H1 (cell line): ENCODE data around the gene MUS81. TPM values are rescaled to one million over a fixed set of nuclear protein-coding genes. Genes with fewer than 3 reads are reported as not detected.
A peak's percentile ranks its signal among the peaks of the same experiment; 100 is the strongest.

ENCODE experiments used
- CTCF ChIA-PET: fragments of 300-600 bp; sonication (Branson Sonifier 250); formaldehyde crosslinking; loops from one replicate; lab custom pipeline; 2021; ENCODE audit not compliant: partially characterized antibody; lab: Charles Lee
- POLR2A ChIA-PET: fragments of 300-600 bp; sonication (Branson Sonifier 250); formaldehyde crosslinking; loops from one replicate; lab custom pipeline; 2021; ENCODE audit warnings: inconsistent platforms; ENCODE audit not compliant: partially characterized antibody; lab: Charles Lee
- DNase-seq, 2 experiments: peaks; one replicate each; pipeline versions ENCODE4 v3.0.0 to v3.0.0-alpha.2; 2010 to 2022; ENCODE audit warnings: low spot score in 2 of 2, low read depth in 1 of 2, mixed read lengths in 1 of 2
- FAIRE-seq: peaks from 2 replicates; lab custom pipeline; 2011; peaks lifted over from hg19 to GRCh38; lab: Jason Lieb, UNC
- H2AFZ ChIP-seq: 2 replicates; pipeline ENCODE4 v1.8.1; 2012; ENCODE audit warnings: low read length, inconsistent platforms
- H2AK5ac ChIP-seq: 2 replicates; pipeline ENCODE4 v1.6.1; 2013; ENCODE audit warnings: low read depth, low read length
- H2BK120ac ChIP-seq: replicated peaks from 2 replicates; pipeline ENCODE3; 2013; ENCODE audit warnings: low read depth, low read length, inconsistent platforms
- H2BK12ac ChIP-seq: 2 replicates; pipeline ENCODE4 v1.6.1; 2013; ENCODE audit warnings: low read depth, low read length
- H2BK15ac ChIP-seq: 2 replicates; pipeline ENCODE4 v1.6.1; 2013; ENCODE audit warnings: low read length
- H2BK20ac ChIP-seq: 2 replicates; pipeline ENCODE4 v1.6.1; 2013; ENCODE audit warnings: low read length
- H2BK5ac ChIP-seq: 2 replicates; pipeline ENCODE4 v1.6.1; 2013; ENCODE audit warnings: low read depth, low read length
- H3K14ac ChIP-seq: 2 replicates; pipeline ENCODE4 v1.6.1; 2013; ENCODE audit warnings: inconsistent platforms; ENCODE audit not compliant: insufficient read length
- H3K18ac ChIP-seq: 2 replicates; pipeline ENCODE4 v1.6.1; 2013; ENCODE audit warnings: low read length; ENCODE audit errors: extremely low read depth
- H3K23ac ChIP-seq: 2 replicates; pipeline ENCODE4 v1.6.1; 2013; ENCODE audit warnings: inconsistent platforms; ENCODE audit not compliant: insufficient read length
- H3K23me2 ChIP-seq: 2 replicates; pipeline ENCODE4 v1.6.1; 2013; ENCODE audit warnings: low read depth, low read length
- H3K27ac ChIP-seq: 2 replicates; pipeline ENCODE4 v1.6.1; 2011; ENCODE audit warnings: low read depth, low read length, inconsistent platforms
- H3K27me3 ChIP-seq, 4 experiments: replicated peaks in 1 of 4; 1 replicate in 1 of 4; 2 replicates in 3 of 4; pipeline versions ENCODE4 v1.6.1 to v1.8.1; 2011 to 2013; ENCODE audit warnings: low read length in 3 of 4, mild to moderate bottlenecking in 3 of 4, inconsistent platforms in 2 of 4, mixed read lengths in 2 of 4, moderate library complexity in 1 of 4; ENCODE audit not compliant: control insufficient read depth in 3 of 4, insufficient read depth in 3 of 4; ENCODE audit errors: extremely low read depth in 1 of 4
- H3K36me3 ChIP-seq, 4 experiments: 2 replicates each; pipeline versions ENCODE4 v1.6.1 to v1.8.1; 2011 to 2013; ENCODE audit warnings: mild to moderate bottlenecking in 4 of 4, low read length in 3 of 4, moderate library complexity in 2 of 4, control low read depth in 1 of 4, inconsistent platforms in 1 of 4; ENCODE audit not compliant: insufficient read depth in 4 of 4, control insufficient read depth in 2 of 4
- H3K4ac ChIP-seq: replicated peaks from 2 replicates; pipeline ENCODE3; 2013; ENCODE audit warnings: low read length, low read depth, mixed read lengths, inconsistent platforms; ENCODE audit not compliant: insufficient read length
- H3K4me1 ChIP-seq, 4 experiments: replicated peaks in 1 of 4; 1 replicate in 1 of 4; 2 replicates in 3 of 4; pipeline versions ENCODE4 v1.6.1 to v1.8.1; 2011 to 2013; ENCODE audit warnings: low read length in 3 of 4, inconsistent platforms in 2 of 4, mixed read lengths in 1 of 4; ENCODE audit not compliant: insufficient read depth in 4 of 4, control insufficient read depth in 3 of 4
- H3K4me2 ChIP-seq, 2 experiments: 2 replicates each; pipeline versions ENCODE4 v1.6.1 to v1.8.1; 2011 to 2013; ENCODE audit warnings: low read depth in 2 of 2, low read length in 2 of 2, control low read depth in 1 of 2, inconsistent platforms in 1 of 2, mild to moderate bottlenecking in 1 of 2; ENCODE audit not compliant: insufficient read depth in 1 of 2
- H3K4me3 ChIP-seq, 4 experiments: fragments of 200-600, 300-600 bp in 1 of 4; sonication (generic), shearing (Covaris generic), sonication (Bioruptor Twin) in 1 of 4; 2 replicates each; pipeline versions ENCODE4 v1.5.1 to v1.8.1; 2011 to 2016; ENCODE audit warnings: low read length in 4 of 4, low read depth in 3 of 4, control low read depth in 2 of 4, inconsistent platforms in 2 of 4, mild to moderate bottlenecking in 2 of 4, mixed read lengths in 1 of 4, moderate library complexity in 1 of 4; ENCODE audit not compliant: insufficient read depth in 2 of 4; ENCODE audit errors: extremely low read depth in 1 of 4
- H3K56ac ChIP-seq: replicated peaks from 2 replicates; pipeline ENCODE3; 2013; ENCODE audit warnings: low read depth, mild to moderate bottlenecking, mixed read lengths, low read length, inconsistent platforms; ENCODE audit not compliant: insufficient read length
- H3K79me1 ChIP-seq: 2 replicates; pipeline ENCODE4 v1.6.1; 2013; ENCODE audit warnings: low read depth, low read length, control low read depth
- H3K79me2 ChIP-seq, 2 experiments: 2 replicates each; pipeline versions ENCODE4 v1.6.1 to v1.8.1; 2012 to 2013; ENCODE audit warnings: low read length in 2 of 2, mild to moderate bottlenecking in 2 of 2, inconsistent platforms in 1 of 2; ENCODE audit not compliant: insufficient read depth in 2 of 2, control insufficient read depth in 1 of 2
- H3K9ac ChIP-seq, 4 experiments: replicated peaks in 1 of 4; 1 replicate in 1 of 4; 2 replicates in 3 of 4; pipeline versions ENCODE4 v1.6.1 to v1.8.1; 2011 to 2013; ENCODE audit warnings: low read depth in 3 of 4, low read length in 3 of 4, control low read depth in 2 of 4, mild to moderate bottlenecking in 2 of 4, moderate library complexity in 2 of 4, inconsistent platforms in 1 of 4; ENCODE audit errors: extremely low read depth in 1 of 4
- H3K9me3 ChIP-seq, 2 experiments: 2 replicates each; pipeline versions ENCODE4 v1.6.1 to v1.8.1; 2012 to 2013; ENCODE audit warnings: mild to moderate bottlenecking in 2 of 2, moderate library complexity in 2 of 2, control low read depth in 1 of 2, inconsistent platforms in 1 of 2, low read depth in 1 of 2, low read length in 1 of 2, mixed read lengths in 1 of 2; ENCODE audit not compliant: insufficient read depth in 2 of 2
- H4K20me1 ChIP-seq, 2 experiments: replicated peaks in 1 of 2; 2 replicates each; pipeline versions ENCODE3 to v1.8.1; 2011 to 2013; ENCODE audit warnings: inconsistent platforms in 2 of 2, low read length in 2 of 2, mild to moderate bottlenecking in 1 of 2; ENCODE audit not compliant: insufficient read depth in 2 of 2, control insufficient read depth in 1 of 2
- H4K5ac ChIP-seq: 2 replicates; pipeline ENCODE4 v1.6.1; 2013; ENCODE audit warnings: low read length, low read depth, mixed read lengths, inconsistent platforms; ENCODE audit not compliant: insufficient read length
- H4K8ac ChIP-seq: 2 replicates; pipeline ENCODE4 v1.8.0; 2013; ENCODE audit warnings: mild to moderate bottlenecking, moderate library complexity, low read length, inconsistent platforms; ENCODE audit not compliant: insufficient read depth; ENCODE audit errors: extremely low read depth
- H4K91ac ChIP-seq: replicated peaks from 2 replicates; pipeline ENCODE3; 2013; ENCODE audit warnings: low read length, mixed read lengths, inconsistent platforms; ENCODE audit not compliant: insufficient read length
- CHD2 ChIP-seq: IDR thresholded peaks from 2 replicates; pipeline ENCODE4 v1.6.1; 2012; ENCODE audit warnings: low read length, improper control_type of control experiment
- GABPA ChIP-seq: IDR thresholded peaks from 2 replicates; pipeline ENCODE4 v1.6.1; 2011; ENCODE audit warnings: mild to moderate bottlenecking, low read length, moderate library complexity, borderline replicate concordance; ENCODE audit not compliant: insufficient read depth
- WGBS, 2 experiments: shearing (Covaris generic) in 1 of 2; methylation state at CpG; one replicate each; pipeline versions ENCODE4 v1.1.6 to v1.1.7; 2013 to 2015; ENCODE audit warnings: low lambda C conversion rate in 2 of 2, mixed read lengths in 2 of 2, inconsistent platforms in 1 of 2, low coverage in 1 of 2, missing lambda C conversion rate in 1 of 2; ENCODE audit not compliant: insufficient replicate concordance in 2 of 2, insufficient coverage in 1 of 2, insufficient read length in 1 of 2; ENCODE audit errors: extremely low coverage in 1 of 2, missing lambda C conversion rate in 1 of 2; 5-methylcytosine and 5-hydroxymethylcytosine counted together
- polyA plus RNA-seq, 7 experiments: library from polyadenylated mRNA; depleted of rRNA in 3 of 7; stranded (reverse) in 5 of 7; unstranded in 2 of 7; fragments of >200 nt in 5 of 7; fragments of 200-250 nt in 2 of 7; gene quantifications; 1 replicate in 5 of 7; 2 replicates in 1 of 7; 4 replicates in 1 of 7; pipeline versions ENCODE4 v1.2.1 to v1.2.3, GENCODE V29; 2011 to 2013; ENCODE audit warnings: missing spikeins in 2 of 7, mixed read lengths in 2 of 7
- total RNA-seq: library from RNA; stranded (reverse); fragmentation: NEBNext Ultra II Directional; extraction: Animal tissue kit (Norgen Biotek cat#: 25700); gene quantifications from 2 replicates; pipeline ENCODE4 v1.2.1, GENCODE V29; 2021

MUS81 gene
- total and polyA plus RNA-seq, 2 of the 8 experiments (the other 6 are each of a cell fraction or from before 2014, with no cell fraction given), result 30.2 to 31.5 TPM

DNA sequence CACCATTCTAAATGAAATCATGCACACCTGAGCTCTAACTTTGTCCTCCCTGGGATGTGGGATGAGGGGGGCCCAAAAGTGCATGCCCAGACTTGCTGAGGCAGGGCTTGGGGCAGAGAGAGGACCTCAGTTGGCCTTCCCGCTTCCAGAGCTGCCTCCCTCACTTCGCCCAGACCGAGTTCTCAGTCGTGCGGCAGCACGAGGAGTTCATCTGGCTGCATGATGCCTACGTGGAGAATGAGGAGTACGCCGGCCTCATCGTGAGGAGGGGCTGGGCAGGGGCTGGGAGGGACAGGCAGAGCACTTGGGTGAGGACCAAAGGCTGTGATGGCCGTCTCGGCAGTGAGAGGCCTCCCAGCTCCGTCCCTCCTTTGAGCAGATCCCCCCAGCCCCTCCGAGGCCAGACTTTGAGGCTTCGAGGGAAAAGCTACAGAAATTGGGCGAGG lies 10.4 kb upstream of the MUS81 start:
- H2BK20ac ChIP-seq, result no peak overlapping the region
- no peak overlapping the region for H4K5ac ChIP-seq
- no peak overlapping the region for H2BK120ac ChIP-seq
- H3K23me2 ChIP-seq, result no peaks in the 10 kb centered on the region
- DNase-seq (no peak), FAIRE-seq (no peak)
- no peak overlapping the region for H3K18ac ChIP-seq
- H4K8ac ChIP-seq, result no peak overlapping the region
- H2BK5ac ChIP-seq, result peak overlapping the region; percentile 77; the same call in 1 of the 2 replicates
- peaks cover 7% of the 10 kb centered on the region for H3K79me1 ChIP-seq
- no peaks in the 10 kb centered on the region; a peak in 1 of 7 replicates for H3K27me3 ChIP-seq
- H4K91ac ChIP-seq, result no peak overlapping the region
- H4K20me1 ChIP-seq, result peaks cover 12 to 14% of the 10 kb centered on the region in 2 experiments
- H3K9me3 ChIP-seq, result peaks cover 7 to 10% of the 10 kb centered on the region in 2 experiments; a peak in 2 of 4 replicates
- no peak overlapping the region for H3K14ac ChIP-seq
- H3K4ac ChIP-seq, result no peak overlapping the region
- 84% methylated on average over 13 of the region's 16 CpGs; no CpG with 5 or more reads in 1 of the 2 experiments for whole genome bisulfite sequencing, 2 experiments
- H3K79me2 ChIP-seq, result peaks cover 0 to 10% of the 10 kb centered on the region in 2 experiments; a peak in 2 of 4 replicates
- ChIA-PET CTCF (interaction anchor here (0.8 to 15.2 kb wide), 16 partner anchors 8 to 186 kb away, joined by 3 to 283 read pairs (median 14); partner anchors contain the start of genes AP5B1, CCDC85B, CFL1 and CTSW), POLR2A (interaction anchor here (1.0 to 38.3 kb wide), 10 partner anchors 11 to 186 kb away, joined by 3 to 1071 read pairs (median 6); partner anchors contain the start of genes CCDC85B, CFL1, CTSW and EFEMP2)
- TF ChIP-seq GABPA, result no peak
- TF ChIP-seq CHD2, result no peak
- no peak overlapping the region for H2BK12ac ChIP-seq
- peaks cover 0 to 4% (median under 1%) of the 10 kb centered on the region in 4 experiments; a peak in 5 of 7 replicates for H3K4me1 ChIP-seq
- H3K9ac ChIP-seq, result no peak overlapping the region
- H2AFZ ChIP-seq, result no peak overlapping the region
- no peak overlapping the region for H3K4me2 ChIP-seq
- H3K36me3 ChIP-seq, result peaks cover 6 to 20% (median 16%) of the 10 kb centered on the region in 4 experiments
- no peak overlapping the region for H3K23ac ChIP-seq
- no peak overlapping the region for H3K27ac ChIP-seq
- no peak overlapping the region for H2BK15ac ChIP-seq
- no peak overlapping the region for H3K4me3 ChIP-seq
- no peak overlapping the region for H3K56ac ChIP-seq
- H2AK5ac ChIP-seq, result no peak overlapping the region
